GM18520 (cell line): ENCODE data around the gene PARD3B.
"Not testable (repeated sequence)": the region's sequence is repeated elsewhere in the genome, so short reads cannot be mapped to it uniquely, and the experiment has no call there.

Experiments used
- ATAC-seq: cut with Tn5 transposase; IDR thresholded peaks from one replicate; pipeline ENCODE4 v1.9.1; 2021; ENCODE audit not compliant: unreplicated experiment

The PARD3B gene

GRCh38 chr2:205481861-205482260 lies 936.6 kb downstream of the PARD3B start:
- no peak for ATAC-seq

DNA sequence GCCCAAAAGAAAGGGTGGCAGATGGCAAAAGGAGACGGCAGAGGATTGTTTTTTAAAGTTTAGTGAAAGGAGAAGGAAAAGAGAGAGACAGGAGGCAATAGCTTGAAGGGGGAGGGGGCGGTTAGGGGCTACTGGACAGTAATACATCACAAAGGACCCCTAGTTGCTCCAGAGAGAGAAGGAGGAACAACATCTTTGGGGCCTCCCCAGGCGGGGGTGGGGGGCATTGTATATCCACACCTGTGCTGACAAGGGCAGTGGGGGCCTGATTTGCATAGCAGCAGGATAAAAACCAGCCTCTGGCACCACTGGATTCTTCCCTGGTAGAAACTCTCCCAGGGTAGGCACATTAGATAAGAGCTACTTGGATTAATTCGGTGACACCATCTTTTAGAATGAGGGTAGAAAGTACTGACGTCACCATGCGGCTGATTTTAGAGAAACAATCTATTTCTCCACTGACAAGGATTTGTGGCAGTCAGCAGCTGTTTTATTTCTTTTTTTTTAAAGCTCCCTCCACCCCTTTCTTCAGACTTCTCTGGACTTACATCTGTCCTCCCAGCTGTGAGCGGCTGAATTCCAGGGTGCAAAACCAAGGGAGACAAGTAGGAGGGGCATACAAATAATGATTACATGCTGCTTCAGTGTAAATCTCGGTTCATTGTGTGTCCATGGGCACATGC lies 937.3 kb downstream of the PARD3B start:
- ATAC-seq = no peak

DNA sequence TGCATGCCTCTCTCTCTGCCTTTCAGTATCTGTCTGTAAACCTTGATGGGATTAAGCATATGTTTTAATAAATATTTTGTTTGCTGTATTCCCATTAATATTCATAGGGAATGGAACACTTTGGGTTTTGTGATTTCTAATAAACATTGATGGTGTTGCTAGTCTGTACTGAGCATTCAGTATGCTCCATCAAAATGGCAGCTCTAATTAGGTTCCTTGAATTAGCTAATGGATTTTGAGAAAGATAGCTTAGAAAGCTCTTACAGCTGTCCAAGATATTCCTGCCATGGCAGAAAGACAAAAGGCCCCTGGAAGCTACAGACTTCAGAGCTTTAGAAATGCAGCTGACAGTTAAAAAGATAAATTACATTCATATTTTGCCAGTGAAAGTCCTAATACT lies 937.8 kb downstream of the PARD3B start:
- no peak for ATAC-seq

GRCh38 chr2:205484215-205484614 lies 938.9 kb downstream of the PARD3B start:
- no peak for ATAC-seq

GRCh38 chr2:205484764-205485163 lies 939.5 kb downstream of the PARD3B start:
- no peak for ATAC-seq

DNA sequence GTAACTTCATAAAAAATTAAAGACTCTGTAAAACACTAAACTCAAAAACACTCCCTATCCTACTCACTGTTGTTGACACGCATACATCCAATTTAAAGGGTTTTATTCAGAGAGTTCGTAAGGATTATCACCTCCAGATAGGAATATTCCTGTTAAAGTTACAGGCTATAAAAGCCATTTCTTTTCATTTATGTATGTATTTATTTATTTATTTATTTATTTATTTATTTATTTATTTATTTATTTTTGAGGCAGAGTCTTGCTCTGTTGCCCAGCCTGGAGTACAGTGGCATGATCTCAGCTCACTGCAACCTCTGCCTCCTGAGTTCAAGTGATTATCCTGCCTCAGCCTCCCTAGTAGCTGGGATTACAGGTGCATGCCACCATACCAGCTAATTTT lies 948.3 kb downstream of the PARD3B start:
- ATAC-seq = not testable (repeated sequence)

DNA sequence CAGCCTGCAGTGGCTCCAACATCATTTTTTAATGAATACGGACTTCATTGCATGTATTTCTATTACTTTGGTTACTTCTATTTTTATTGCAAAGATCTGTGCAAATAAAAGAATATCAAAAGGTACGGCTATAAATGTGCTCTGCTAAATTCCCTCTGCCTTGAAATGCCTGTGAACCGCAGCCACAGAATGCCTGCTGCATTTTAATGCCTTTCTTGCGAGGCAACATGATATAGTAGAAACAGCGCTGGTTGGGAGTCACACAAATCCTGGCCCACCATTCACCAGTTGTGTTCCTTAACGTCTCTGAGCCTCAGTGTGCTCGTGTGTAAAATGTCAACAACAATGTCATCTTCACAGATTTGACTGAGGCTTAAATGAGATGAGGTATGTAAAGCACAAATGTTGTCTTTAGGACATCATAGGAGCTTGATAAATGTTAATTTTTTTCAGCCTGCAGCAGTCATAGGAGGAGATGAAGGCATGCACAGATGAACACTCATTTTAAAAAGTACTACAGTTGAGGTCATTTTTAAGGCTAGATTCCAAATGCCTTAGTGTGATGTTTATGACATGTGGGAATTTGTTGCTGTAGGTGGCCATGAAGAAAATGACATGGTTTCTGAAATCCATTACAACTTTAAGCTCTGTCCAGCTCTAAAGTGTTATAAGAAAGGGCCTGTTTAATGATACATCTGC lies 949.4 kb downstream of the PARD3B start:
- no peak for ATAC-seq

GRCh38 chr2:205495819-205496218 lies 950.5 kb downstream of the PARD3B start:
- no peak for ATAC-seq

GRCh38 chr2:205496370-205496769 lies 951.1 kb downstream of the PARD3B start:
- ATAC-seq = no peak

- no peak for ATAC-seq
Observed at GRCh38 chr2:205496772-205497171, 951.5 kb downstream of the PARD3B start.

GRCh38 chr2:205499006-205499405 lies 953.7 kb downstream of the PARD3B start:
- no peak for ATAC-seq

GRCh38 chr2:205500065-205500464 lies 954.8 kb downstream of the PARD3B start:
- ATAC-seq = no peak

DNA sequence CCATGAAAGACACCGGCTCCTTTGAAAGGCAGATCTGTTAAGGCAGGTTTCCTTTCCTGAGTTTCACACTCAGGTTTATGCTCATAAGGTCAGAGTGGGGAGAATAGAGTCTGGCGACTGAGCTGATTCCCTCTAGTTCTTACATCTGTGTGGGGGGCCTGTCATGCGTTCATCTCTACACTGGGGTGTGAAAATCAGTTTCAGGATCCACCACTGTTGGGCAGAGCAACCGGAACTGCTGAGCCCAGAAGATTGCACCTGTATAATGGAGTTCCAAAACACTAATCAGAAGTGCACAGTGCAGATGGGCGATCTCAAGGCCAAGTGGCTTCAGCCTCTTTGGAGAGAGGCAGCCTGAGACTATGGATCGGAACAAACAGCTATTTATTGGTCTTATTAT lies 955.7 kb downstream of the PARD3B start:
- ATAC-seq = no peak

GRCh38 chr2:205501826-205502225 lies 956.6 kb downstream of the PARD3B start:
- no peak for ATAC-seq

DNA sequence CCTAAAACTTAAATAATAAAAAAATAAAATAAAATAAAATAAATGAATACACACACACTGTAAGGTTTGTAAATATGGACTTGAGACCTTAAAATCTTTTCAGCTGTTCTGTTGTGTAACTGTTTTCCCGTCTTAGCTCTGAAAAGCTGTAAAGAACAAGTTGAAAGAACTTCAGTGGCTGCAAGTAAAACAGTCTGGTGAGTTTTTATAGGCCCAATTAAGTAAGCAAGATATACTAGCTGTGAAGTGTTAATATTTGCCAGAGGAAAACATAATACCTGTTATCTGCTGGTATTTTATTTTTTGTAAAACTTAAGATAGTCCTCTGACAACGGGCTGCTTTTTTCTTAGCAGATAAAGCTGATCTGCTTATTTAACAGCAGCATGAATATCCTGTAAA lies 960.1 kb downstream of the PARD3B start:
- ATAC-seq = no peak

DNA sequence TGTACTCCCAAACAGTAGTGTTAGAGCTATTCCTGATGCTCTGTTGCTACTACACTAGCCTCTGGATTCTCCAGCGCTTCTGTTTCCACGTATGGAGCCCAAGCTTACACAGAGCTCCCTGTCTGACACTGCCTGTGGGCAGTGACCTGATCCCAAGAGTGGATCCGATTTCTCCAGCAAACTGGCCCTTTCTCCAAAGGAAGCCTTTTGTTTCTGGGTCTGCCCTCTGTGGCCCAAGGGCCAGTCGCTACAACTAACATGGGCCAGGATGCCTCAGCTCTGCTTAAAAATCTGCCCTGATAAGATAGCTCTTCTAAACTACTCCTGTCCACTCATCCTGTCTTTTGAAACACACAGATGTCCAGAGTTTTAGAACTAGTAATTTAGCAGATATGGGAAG lies 964.4 kb downstream of the PARD3B start:
- no peak for ATAC-seq

- ATAC-seq = no peak
Observed at GRCh38 chr2:205510345-205510744, 965.1 kb downstream of the PARD3B start.

DNA sequence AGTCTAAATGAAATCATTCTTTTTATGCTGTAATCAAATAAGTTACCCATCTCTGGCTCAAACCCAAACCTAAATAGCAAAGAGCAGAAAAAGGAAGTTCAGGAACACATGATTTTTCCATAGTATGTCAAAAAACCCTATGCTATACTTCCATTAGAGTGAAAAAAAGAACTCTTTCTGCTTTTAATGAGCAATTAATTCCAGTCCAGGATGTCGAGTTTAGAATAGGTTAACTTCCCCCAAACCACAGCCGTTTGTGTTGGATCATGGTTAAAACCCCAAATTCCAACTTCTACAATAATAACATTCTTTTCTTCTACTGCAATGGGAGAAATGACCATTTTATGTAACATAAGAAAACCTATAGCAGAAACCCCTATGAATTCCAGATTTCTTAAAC lies 965.9 kb downstream of the PARD3B start:
- ATAC-seq = no peak

DNA sequence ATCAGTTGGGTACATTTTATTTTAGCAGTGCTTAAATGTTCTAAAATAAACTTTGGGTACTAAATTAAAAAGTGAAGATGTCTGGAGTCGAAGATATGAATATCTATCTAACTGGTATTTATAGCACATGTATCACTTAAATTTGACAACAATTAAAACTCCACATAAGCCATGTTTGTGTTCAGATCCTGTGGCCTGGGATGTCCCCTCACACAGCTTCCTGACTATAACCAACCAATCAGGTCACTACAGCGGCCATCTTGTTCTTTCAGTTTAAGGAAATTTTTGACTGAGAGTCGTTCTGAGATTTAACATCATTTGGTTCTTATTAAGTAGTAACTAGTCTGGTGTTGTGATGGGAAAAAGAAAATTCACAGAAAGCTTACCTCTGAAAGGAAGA lies 966.4 kb downstream of the PARD3B start:
- ATAC-seq = no peak

GRCh38 chr2:205520311-205520710 lies 975.0 kb downstream of the PARD3B start:
- ATAC-seq = no peak

DNA sequence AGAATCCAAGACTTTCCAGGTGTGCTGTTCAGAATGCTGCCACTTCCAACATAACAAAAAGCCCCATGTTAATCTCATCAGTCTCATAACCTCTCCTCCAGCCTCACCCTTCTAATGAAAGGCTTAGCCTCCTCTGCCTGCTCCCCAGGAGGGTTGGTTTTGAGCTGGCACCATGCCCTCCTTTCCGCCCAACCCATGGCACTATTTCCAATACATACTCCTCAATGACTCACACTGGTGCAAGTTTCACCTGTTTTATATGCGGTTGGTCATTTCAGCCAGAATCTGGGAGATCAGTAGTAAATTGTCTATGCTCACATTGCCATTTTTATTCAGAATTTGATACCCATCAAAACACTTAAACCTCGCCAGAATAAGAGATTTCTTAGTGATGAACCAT lies 979.4 kb downstream of the PARD3B start:
- ATAC-seq = no peak

GRCh38 chr2:205527801-205528200 lies 982.5 kb downstream of the PARD3B start:
- ATAC-seq = no peak

DNA sequence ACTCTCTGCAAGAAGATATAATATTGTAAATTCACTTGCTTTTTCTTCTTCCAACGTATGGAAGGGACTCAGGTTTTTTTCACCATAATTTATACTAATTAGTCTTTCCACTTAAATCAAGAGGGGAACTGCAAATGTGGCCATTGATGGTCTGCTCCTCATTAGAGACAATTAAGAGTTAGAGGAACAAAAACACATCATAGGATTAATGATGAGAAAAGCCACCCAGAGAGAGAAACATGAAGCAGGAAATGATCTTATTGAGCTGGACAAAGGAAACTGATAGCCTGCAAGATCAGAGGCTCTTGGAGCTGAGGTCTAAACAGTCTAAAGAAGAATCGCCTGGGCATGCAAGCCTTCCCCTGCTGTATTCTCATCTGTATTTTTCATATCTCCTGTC lies 985.8 kb downstream of the PARD3B start:
- no peak for ATAC-seq
